Osteoblast (primary cell): Measurements from ENCODE around the gene THOC5. TPM values are rescaled to one million over a fixed set of nuclear protein-coding genes. Genes with fewer than 3 reads are reported as not detected.
"Not testable (repeated sequence)": the region's sequence is repeated elsewhere in the genome, so short reads cannot be mapped to it uniquely, and the experiment has no call there.

Experiments used
- DNase-seq: peaks from one replicate; pipeline ENCODE4 v3.0.0; 2011; ENCODE audit warnings: low spot score, mixed read lengths; ENCODE audit not compliant: insufficient read length; ENCODE audit errors: missing footprints
- H2AFZ ChIP-seq: 2 replicates; pipeline ENCODE4 v1.6.0; 2011; ENCODE audit warnings: mild to moderate bottlenecking, low read length
- H3K27ac ChIP-seq: 2 replicates; pipeline ENCODE4 v1.5.1; 2011; ENCODE audit warnings: mild to moderate bottlenecking, low read depth, low read length, moderate library complexity
- H3K27me3 ChIP-seq: 2 replicates; pipeline ENCODE4 v1.6.0; 2012; ENCODE audit warnings: mild to moderate bottlenecking, control low read depth, inconsistent platforms, low read length, moderate library complexity; ENCODE audit not compliant: insufficient read depth
- H3K36me3 ChIP-seq: 2 replicates; pipeline ENCODE4 v1.5.1; 2011; ENCODE audit warnings: mild to moderate bottlenecking, low read length, control low read depth, moderate library complexity; ENCODE audit not compliant: insufficient read depth
- H3K4me1 ChIP-seq: 2 replicates; pipeline ENCODE4 v1.5.1; 2011; ENCODE audit warnings: mild to moderate bottlenecking, low read length, control low read depth, moderate library complexity; ENCODE audit not compliant: insufficient read depth
- H3K4me2 ChIP-seq: 2 replicates; pipeline ENCODE4 v1.6.0; 2011; ENCODE audit warnings: mild to moderate bottlenecking, low read length; ENCODE audit not compliant: insufficient read depth
- H3K4me3 ChIP-seq: fragments of 200-600 bp; sonication (generic); 3 replicates; pipeline ENCODE4 v1.5.1; 2012; ENCODE audit warnings: mild to moderate bottlenecking, low read length, inconsistent platforms; ENCODE audit not compliant: insufficient read depth
- H3K79me2 ChIP-seq: 2 replicates; pipeline ENCODE4 v1.6.0; 2012; ENCODE audit warnings: mild to moderate bottlenecking, low read length, control low read depth, inconsistent platforms; ENCODE audit not compliant: insufficient read depth
- H3K9me3 ChIP-seq: 2 replicates; pipeline ENCODE4 v1.5.1; 2011; ENCODE audit warnings: low read depth, low read length, control low read depth
- H4K20me1 ChIP-seq: 2 replicates; pipeline ENCODE4 v1.6.0; 2012; ENCODE audit warnings: mild to moderate bottlenecking, low read length, control low read depth; ENCODE audit not compliant: insufficient read depth
- total RNA-seq: library from RNA; depleted of rRNA; stranded (reverse); fragments of >200 nt; gene quantifications from 2 replicates; pipeline ENCODE4 v1.2.3, GENCODE V29; 2012
- TF ChIP-seq, protein P1 (sequence below): IDR thresholded peaks from 2 replicates; pipeline ENCODE4 v1.5.1; 2011; ENCODE audit warnings: mild to moderate bottlenecking, low read depth, low read length, moderate library complexity; ENCODE audit errors: extremely low read depth

THOC5 gene
- total RNA-seq, 1 donor: 63.7 TPM

DNA sequence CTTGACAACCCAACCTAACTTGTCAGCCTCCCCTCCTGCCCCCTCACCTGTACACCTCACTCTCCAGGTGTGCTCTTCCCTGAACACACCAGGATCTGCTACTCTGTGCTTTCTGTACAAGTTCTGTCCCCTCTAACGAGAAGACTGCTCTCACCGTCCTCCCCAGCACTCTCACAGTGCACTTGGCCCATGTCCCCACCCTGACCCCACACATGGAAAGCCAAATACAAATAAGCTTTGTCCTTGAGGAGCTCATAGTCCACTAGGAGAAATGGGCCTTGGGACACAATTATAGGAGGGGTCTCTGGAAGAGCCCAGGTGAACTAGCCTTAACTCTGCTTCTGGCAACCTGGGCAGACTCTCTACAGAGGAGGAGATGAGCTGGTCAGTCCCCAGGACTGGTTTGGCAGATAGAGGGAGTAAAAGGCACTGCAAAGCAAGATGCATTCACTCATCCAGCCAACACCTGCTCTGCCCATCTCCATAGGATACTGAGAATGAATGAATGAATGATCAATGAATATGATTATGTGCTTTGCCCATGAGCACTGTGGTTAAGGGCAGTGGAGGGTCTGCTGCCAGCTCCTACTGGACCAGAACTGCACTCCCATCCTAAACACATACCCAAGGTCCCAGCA lies 17.5 kb upstream of the THOC5 start:
- Histone ChIP-seq H3K9me3 (no peaks in the 10 kb centered on the region), H3K79me2 (no peaks in the 10 kb centered on the region), H4K20me1 (peaks cover 9% of the 10 kb centered on the region), H3K36me3 (peaks cover 18% of the 10 kb centered on the region), H3K4me1 (no peaks in the 10 kb centered on the region), H2AFZ (no peak overlapping the region), H3K27ac (no peak overlapping the region), H3K4me3 (no peak overlapping the region), H3K27me3 (no peaks in the 10 kb centered on the region), H3K4me2 (no peak overlapping the region)
- TF ChIP-seq, protein P1, sequence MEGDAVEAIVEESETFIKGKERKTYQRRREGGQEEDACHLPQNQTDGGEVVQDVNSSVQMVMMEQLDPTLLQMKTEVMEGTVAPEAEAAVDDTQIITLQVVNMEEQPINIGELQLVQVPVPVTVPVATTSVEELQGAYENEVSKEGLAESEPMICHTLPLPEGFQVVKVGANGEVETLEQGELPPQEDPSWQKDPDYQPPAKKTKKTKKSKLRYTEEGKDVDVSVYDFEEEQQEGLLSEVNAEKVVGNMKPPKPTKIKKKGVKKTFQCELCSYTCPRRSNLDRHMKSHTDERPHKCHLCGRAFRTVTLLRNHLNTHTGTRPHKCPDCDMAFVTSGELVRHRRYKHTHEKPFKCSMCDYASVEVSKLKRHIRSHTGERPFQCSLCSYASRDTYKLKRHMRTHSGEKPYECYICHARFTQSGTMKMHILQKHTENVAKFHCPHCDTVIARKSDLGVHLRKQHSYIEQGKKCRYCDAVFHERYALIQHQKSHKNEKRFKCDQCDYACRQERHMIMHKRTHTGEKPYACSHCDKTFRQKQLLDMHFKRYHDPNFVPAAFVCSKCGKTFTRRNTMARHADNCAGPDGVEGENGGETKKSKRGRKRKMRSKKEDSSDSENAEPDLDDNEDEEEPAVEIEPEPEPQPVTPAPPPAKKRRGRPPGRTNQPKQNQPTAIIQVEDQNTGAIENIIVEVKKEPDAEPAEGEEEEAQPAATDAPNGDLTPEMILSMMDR: no peak
- DNase-seq: no peak

DNA sequence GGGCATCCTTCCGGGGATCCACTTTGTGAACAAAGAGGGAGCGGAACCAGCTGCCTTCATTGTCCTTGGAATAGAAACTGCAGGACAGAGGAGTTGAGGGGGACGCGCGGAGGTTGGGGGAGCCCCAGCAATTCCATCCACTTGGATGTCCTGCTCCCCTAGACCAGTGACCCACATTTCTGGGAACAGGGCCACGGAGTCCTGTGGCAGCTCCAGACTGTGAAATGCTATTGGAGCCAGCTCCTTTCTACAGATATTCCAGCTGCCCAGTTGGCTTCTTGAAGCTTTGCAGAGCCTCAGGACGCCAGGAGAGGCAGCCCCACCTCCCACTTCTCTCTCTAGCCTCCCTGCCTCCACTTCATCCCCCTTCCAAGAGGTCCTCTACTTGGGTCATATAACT lies 16.9 kb upstream of the THOC5 start:
- no peaks in the 10 kb centered on the region for H3K79me2 ChIP-seq
- no peak overlapping the region for H3K27ac ChIP-seq

DNA sequence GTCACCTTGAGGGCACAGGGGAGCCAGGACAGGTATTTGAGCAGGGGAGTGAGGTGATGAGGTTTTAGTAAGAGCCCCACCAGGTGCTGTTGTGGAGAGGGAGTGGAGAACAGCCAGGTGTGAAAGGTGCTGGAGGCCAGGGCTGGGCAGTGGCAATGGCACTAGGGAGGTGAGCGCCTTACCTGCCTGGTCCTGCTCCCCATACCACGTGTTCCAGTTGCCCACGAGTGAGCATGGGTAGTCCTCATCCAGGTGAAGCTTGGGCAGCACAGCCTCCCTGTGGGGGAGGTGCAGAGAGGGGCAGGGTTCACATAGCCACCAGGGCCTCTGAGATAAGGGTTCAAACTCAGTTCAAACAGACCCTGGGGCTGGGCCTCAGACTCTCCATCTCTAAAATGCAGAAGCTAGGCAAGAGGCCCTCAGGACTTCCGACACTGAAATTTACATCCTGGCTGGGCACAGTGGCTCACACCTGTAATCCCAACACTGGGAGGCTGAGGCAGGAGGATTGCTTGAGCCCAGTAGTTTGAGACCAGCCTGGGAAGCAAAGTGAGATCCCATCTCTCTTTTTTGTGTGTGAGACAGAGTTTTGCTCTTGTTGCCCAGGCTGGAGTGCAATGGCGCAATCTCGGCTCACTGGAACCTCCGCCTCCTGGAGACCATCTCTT lies 15.6 kb upstream of the THOC5 start:
- Histone ChIP-seq H4K20me1 (peaks cover 9% of the 10 kb centered on the region), H3K4me3 (no peak overlapping the region), H3K27ac (no peak overlapping the region), H3K79me2 (no peaks in the 10 kb centered on the region), H3K36me3 (peaks cover 26% of the 10 kb centered on the region), H2AFZ (no peak overlapping the region), H3K4me2 (no peak overlapping the region), H3K27me3 (no peaks in the 10 kb centered on the region), H3K4me1 (no peaks in the 10 kb centered on the region), H3K9me3 (no peaks in the 10 kb centered on the region)
- DNase-seq: no peak
- TF ChIP-seq, protein P1: no peak

More for the DNA sequence above, 16.9 kb upstream of the THOC5 start:
- Histone ChIP-seq H3K9me3 (no peaks in the 10 kb centered on the region), H3K36me3 (peaks cover 22% of the 10 kb centered on the region), H3K4me3 (no peak overlapping the region), H3K27me3 (no peaks in the 10 kb centered on the region), H4K20me1 (peaks cover 9% of the 10 kb centered on the region), H2AFZ (no peak overlapping the region), H3K4me1 (no peaks in the 10 kb centered on the region), H3K4me2 (no peak overlapping the region)
- no peak for DNase-seq
- TF ChIP-seq, protein P1: no peak

DNA sequence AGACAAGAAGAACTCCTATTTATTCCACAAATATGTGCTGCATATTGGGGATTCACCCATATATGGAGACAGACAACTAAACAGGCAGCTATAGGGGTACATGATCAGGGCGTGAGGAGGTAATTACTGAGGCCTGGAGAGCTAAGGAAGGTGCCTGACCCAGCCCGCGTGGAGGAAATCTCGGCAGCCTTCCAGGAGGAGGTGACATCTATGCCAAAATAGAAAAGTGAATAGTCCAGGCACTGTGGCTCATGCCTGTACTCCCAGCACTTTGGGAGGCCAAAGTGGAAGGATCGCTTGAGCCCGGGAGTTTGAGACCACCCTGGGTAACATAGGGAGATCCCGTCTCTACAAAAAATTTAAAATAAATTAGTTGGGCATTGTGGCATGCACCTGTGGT lies 13.8 kb upstream of the THOC5 start:
- no peaks in the 10 kb centered on the region for H3K9me3 ChIP-seq
- no peak overlapping the region for H3K27ac ChIP-seq
- peaks cover 29% of the 10 kb centered on the region for H3K36me3 ChIP-seq
- no peaks in the 10 kb centered on the region for H3K79me2 ChIP-seq
- DNase-seq: no peak
- no peaks in the 10 kb centered on the region for H3K4me1 ChIP-seq
- H2AFZ ChIP-seq: no peak overlapping the region
- H4K20me1 ChIP-seq: peaks cover 9% of the 10 kb centered on the region
- H3K27me3 ChIP-seq: no peaks in the 10 kb centered on the region
- H3K4me2 ChIP-seq: no peak overlapping the region
- H3K4me3 ChIP-seq: no peak overlapping the region
- TF ChIP-seq, protein P1: no peak

DNA sequence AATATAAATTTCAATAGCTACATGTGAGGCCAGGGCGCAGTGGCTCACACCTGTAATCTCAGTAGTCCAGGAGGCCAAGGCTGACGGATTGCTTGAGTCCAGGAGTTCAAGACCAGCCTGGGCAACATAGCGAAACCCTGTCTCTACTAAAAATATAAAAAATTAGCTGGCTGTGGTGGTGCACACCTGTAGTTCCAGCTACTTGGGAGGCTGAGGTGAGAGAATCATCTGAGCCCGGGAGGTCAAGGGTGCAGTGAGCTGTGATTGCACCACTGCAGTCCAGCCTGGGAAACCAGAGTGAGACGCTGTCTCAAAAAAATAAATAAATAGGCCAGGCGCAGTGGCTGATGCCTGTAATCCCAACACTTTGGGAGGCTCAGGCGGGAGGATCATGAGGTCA lies 13.0 kb upstream of the THOC5 start:
- H3K4me3 ChIP-seq, H3K4me1 ChIP-seq, H2AFZ ChIP-seq, H3K79me2 ChIP-seq, H3K4me2 ChIP-seq, DNase-seq, H3K27me3 ChIP-seq, H4K20me1 ChIP-seq, H3K9me3 ChIP-seq, H3K27ac ChIP-seq: not testable (repeated sequence)
- H3K36me3 ChIP-seq: peaks cover 37% of the 10 kb centered on the region
